NT2/D1 (cell line): ENCODE measurements around the gene ERN1.

Source experiments
- YY1 ChIP-seq: IDR thresholded peaks from 2 replicates; pipeline ENCODE4 v1.6.1; 2011; ENCODE audit not compliant: insufficient read length, insufficient read depth
- ZNF274 ChIP-seq: IDR thresholded peaks from 2 replicates; pipeline ENCODE4 v1.6.1; 2011; ENCODE audit warnings: mild to moderate bottlenecking, low read depth, low read length

GRCh38 chr17:64094412-64094811, 35.5 kb downstream of the ERN1 start:
- TF ChIP-seq ZNF274 (no peak), YY1 (no peak)
